Loucy (cell line): ENCODE results near the gene CFAP68.

Experiments
- H2AFZ ChIP-seq: fragments of 200-600 bp; sonication (generic); 2 replicates; pipeline ENCODE4 v1.6.0; 2016; ENCODE audit warnings: antibody characterized with exemption, mild to moderate bottlenecking, low read length, moderate library complexity
- H3F3A ChIP-seq: fragments of 200-600 bp; 2 replicates; pipeline ENCODE4 v1.6.0; 2016; ENCODE audit warnings: antibody characterized with exemption, low read depth, mild to moderate bottlenecking
- H3K27me3 ChIP-seq: fragments of 200-600 bp; sonication (generic); 2 replicates; pipeline ENCODE4 v1.6.1; 2014; ENCODE audit warnings: low read length, mild to moderate bottlenecking; ENCODE audit not compliant: insufficient read depth, poor library complexity, severe bottlenecking
- H3K36me3 ChIP-seq: fragments of 200-600 bp; sonication (generic); 2 replicates; pipeline ENCODE4 v1.6.1; 2016; ENCODE audit warnings: low read length; ENCODE audit not compliant: insufficient read depth
- H3K4me1 ChIP-seq: fragments of 200-600 bp; sonication (generic); 2 replicates; pipeline ENCODE4 v1.5.1; 2014; ENCODE audit warnings: low read length, mild to moderate bottlenecking; ENCODE audit not compliant: insufficient read depth, poor library complexity, severe bottlenecking
- H3K4me2 ChIP-seq: fragments of 200-600 bp; sonication (generic); 2 replicates; pipeline ENCODE4 v1.6.0; 2014; ENCODE audit warnings: antibody characterized with exemption, low read length, low read depth, mild to moderate bottlenecking; ENCODE audit not compliant: poor library complexity, severe bottlenecking
- H3K4me3 ChIP-seq: fragments of 200-600 bp; sonication (generic); 2 replicates; pipeline ENCODE4 v1.5.1; 2014; ENCODE audit warnings: low read length, mild to moderate bottlenecking, mixed read lengths; ENCODE audit not compliant: poor library complexity, severe bottlenecking
- H3K79me2 ChIP-seq: fragments of 200-600 bp; sonication (generic); 2 replicates; pipeline ENCODE4 v1.6.1; 2014; ENCODE audit warnings: low read length; ENCODE audit not compliant: insufficient read depth
- H3K9ac ChIP-seq: fragments of 200-600 bp; sonication (generic); 2 replicates; pipeline ENCODE4 v1.6.0; 2014; ENCODE audit warnings: mild to moderate bottlenecking, low read depth, low read length, moderate library complexity; ENCODE audit not compliant: poor library complexity, severe bottlenecking
- H3K9me2 ChIP-seq: fragments of 200-600 bp; sonication (generic); replicated peaks from 2 replicates; pipeline ENCODE4 v1.6.1; 2016; ENCODE audit warnings: low read depth, low read length, mixed read lengths
- H3K9me3 ChIP-seq: fragments of 200-600 bp; sonication (generic); 2 replicates; pipeline ENCODE4 v1.6.1; 2014; ENCODE audit warnings: mild to moderate bottlenecking, antibody characterized with exemption, low read length, low read depth; ENCODE audit not compliant: insufficient read depth
- H4K20me1 ChIP-seq: fragments of 200-600 bp; sonication (generic); 2 replicates; pipeline ENCODE4 v1.6.0; 2014; ENCODE audit warnings: antibody characterized with exemption, low read length, mild to moderate bottlenecking; ENCODE audit not compliant: insufficient read depth, poor library complexity, severe bottlenecking
- EZH2phosphoT487 ChIP-seq: fragments of 200-600 bp; IDR thresholded peaks from 2 replicates; pipeline ENCODE4 v1.6.1; 2018; ENCODE audit warnings: antibody characterized with exemption, mild to moderate bottlenecking, moderate library complexity, borderline replicate concordance
- TF ChIP-seq, protein P1 (sequence below): fragments of 200-600 bp; sonication (generic); conservative IDR thresholded peaks from 2 replicates; pipeline ENCODE4 v1.5.1; 2014; ENCODE audit warnings: mild to moderate bottlenecking, antibody characterized with exemption, low read length

The CFAP68 gene

GRCh38 chr11:111920908-111921307 lies 41.6 kb downstream of the CFAP68 start:
- Histone ChIP-seq H3K9me3 (no peaks in the 10 kb centered on the region), H3K4me1 (peaks cover 2% of the 10 kb centered on the region), H3F3A (no peaks in the 10 kb centered on the region), H3K9ac (no peak overlapping the region), H3K4me2 (no peak overlapping the region), H3K27me3 (no peaks in the 10 kb centered on the region), H3K9me2 (no peaks in the 10 kb centered on the region), H3K4me3 (no peak overlapping the region), H3K79me2 (no peaks in the 10 kb centered on the region), H4K20me1 (no peaks in the 10 kb centered on the region), H2AFZ (no peak overlapping the region), H3K36me3 (no peaks in the 10 kb centered on the region)
- TF ChIP-seq, protein P1, sequence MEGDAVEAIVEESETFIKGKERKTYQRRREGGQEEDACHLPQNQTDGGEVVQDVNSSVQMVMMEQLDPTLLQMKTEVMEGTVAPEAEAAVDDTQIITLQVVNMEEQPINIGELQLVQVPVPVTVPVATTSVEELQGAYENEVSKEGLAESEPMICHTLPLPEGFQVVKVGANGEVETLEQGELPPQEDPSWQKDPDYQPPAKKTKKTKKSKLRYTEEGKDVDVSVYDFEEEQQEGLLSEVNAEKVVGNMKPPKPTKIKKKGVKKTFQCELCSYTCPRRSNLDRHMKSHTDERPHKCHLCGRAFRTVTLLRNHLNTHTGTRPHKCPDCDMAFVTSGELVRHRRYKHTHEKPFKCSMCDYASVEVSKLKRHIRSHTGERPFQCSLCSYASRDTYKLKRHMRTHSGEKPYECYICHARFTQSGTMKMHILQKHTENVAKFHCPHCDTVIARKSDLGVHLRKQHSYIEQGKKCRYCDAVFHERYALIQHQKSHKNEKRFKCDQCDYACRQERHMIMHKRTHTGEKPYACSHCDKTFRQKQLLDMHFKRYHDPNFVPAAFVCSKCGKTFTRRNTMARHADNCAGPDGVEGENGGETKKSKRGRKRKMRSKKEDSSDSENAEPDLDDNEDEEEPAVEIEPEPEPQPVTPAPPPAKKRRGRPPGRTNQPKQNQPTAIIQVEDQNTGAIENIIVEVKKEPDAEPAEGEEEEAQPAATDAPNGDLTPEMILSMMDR = no peak
- no peak for TF ChIP-seq EZH2phosphoT487

DNA sequence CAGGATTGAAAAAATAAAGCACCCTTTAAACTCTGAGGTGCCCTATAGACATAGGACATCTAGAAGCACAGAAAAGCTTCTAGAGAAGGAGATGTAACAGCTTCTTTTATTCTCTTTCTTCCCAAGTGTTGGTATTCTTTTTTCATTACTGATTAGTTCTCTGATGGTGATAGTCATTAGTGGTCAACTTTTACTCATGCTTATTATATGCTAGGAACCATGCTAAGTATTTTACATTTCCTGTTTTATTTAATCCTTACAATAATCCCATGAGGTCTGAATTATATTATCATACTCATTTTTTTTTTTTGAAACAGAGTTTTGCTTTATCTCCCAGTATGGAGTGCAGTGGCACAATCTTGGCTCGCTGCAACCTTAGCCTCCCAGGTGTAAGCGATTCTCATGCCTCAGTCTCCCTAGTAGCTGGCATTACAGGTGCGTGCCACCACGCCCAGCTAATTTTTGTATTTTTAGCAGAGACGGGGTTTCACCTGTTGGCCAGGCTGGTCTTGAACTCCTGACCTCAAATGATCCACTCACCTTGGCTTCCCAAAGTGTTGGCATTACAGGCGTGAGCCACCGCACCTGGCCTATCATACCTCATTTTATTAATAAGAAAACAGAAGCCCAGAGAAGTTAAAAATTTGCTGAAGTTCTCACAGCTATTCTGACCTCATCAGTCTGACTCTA lies 42.3 kb downstream of the CFAP68 start:
- Histone ChIP-seq H3K4me3 (no peak overlapping the region), H3K4me1 (peaks cover 7% of the 10 kb centered on the region), H3K9me2 (no peaks in the 10 kb centered on the region), H3K9me3 (no peaks in the 10 kb centered on the region), H3K79me2 (no peaks in the 10 kb centered on the region), H3K4me2 (no peak overlapping the region), H3K27me3 (no peaks in the 10 kb centered on the region), H3K9ac (no peak overlapping the region), H3K36me3 (no peaks in the 10 kb centered on the region), H4K20me1 (no peaks in the 10 kb centered on the region), H2AFZ (no peak overlapping the region), H3F3A (no peaks in the 10 kb centered on the region)
- no peak for TF ChIP-seq EZH2phosphoT487
- TF ChIP-seq, protein P1 = no peak

GRCh38 chr11:111922803-111923202 lies 43.5 kb downstream of the CFAP68 start:
- Histone ChIP-seq H3K36me3 (no peaks in the 10 kb centered on the region), H3K27me3 (no peaks in the 10 kb centered on the region), H3K79me2 (no peaks in the 10 kb centered on the region), H3K9me3 (no peaks in the 10 kb centered on the region), H3F3A (no peaks in the 10 kb centered on the region), H3K4me2 (no peak overlapping the region), H2AFZ (0 out of 2 replicates have a peak overlapping the region, but pooled peaks have one; percentile 20), H3K4me3 (no peak overlapping the region), H3K9ac (no peak overlapping the region), H3K9me2 (no peaks in the 10 kb centered on the region), H3K4me1 (peaks cover 7% of the 10 kb centered on the region), H4K20me1 (no peaks in the 10 kb centered on the region)
- no peak for TF ChIP-seq EZH2phosphoT487
- TF ChIP-seq, protein P1 = no peak
